SK-N-SH treated with all-trans-retinoic acid at 6 μM for 48 hours (cell line): ENCODE measurements around the gene ITGA3.

Experiments used
- BACH2 ChIP-seq: fragments of 250-450 bp; sonication (Bioruptor Pico); IDR thresholded peaks from 2 replicates; pipeline ENCODE4 v1.9.0; 2021; ENCODE audit warnings: mild to moderate bottlenecking, borderline replicate concordance
- CREB5 ChIP-seq: fragments of 250-450 bp; sonication (Bioruptor Pico); IDR thresholded peaks from 2 replicates; pipeline ENCODE4 v1.5.1; 2020; ENCODE audit warnings: low read depth, mild to moderate bottlenecking, moderate library complexity
- GLIS3 ChIP-seq: fragments of 250-450 bp; sonication (Bioruptor Pico); IDR thresholded peaks from 2 replicates; pipeline ENCODE4 v1.5.0; 2020; ENCODE audit warnings: mild to moderate bottlenecking, moderate library complexity
- PATZ1 ChIP-seq: fragments of 250-450 bp; sonication (Bioruptor Pico); IDR thresholded peaks from 2 replicates; pipeline ENCODE4 v1.8.0; 2020; ENCODE audit warnings: mild to moderate bottlenecking, moderate library complexity, borderline replicate concordance
- SNAI2 ChIP-seq: fragments of 250-450 bp; sonication (Bioruptor Pico); IDR thresholded peaks from 2 replicates; pipeline ENCODE4 v1.5.0; 2020; ENCODE audit warnings: mild to moderate bottlenecking, moderate library complexity
- TOX ChIP-seq: fragments of 250-450 bp; sonication (Bioruptor Pico); IDR thresholded peaks from 2 replicates; pipeline ENCODE4 v1.8.0; 2021; ENCODE audit warnings: mild to moderate bottlenecking, moderate library complexity, borderline replicate concordance
- ZC3H10 ChIP-seq: fragments of 250-450 bp; sonication (Bioruptor Pico); IDR thresholded peaks from 2 replicates; pipeline ENCODE4 v1.5.1; 2021; ENCODE audit warnings: mild to moderate bottlenecking, moderate library complexity

- TF ChIP-seq PATZ1 (no peak), TOX (CRISPR knock-in tag) (no peak), BACH2 (CRISPR knock-in tag) (no peak), GLIS3 (CRISPR knock-in tag) (no peak), ZC3H10 (CRISPR knock-in tag) (no peak), SNAI2 (CRISPR knock-in tag) (no peak), CREB5 (CRISPR knock-in tag) (no peak)
Measured at GRCh38 chr17:50115756-50116155, 59.8 kb downstream of the ITGA3 start.
